GM10248 (cell line): Measurements from ENCODE around the gene NPHS1.

Source experiments
- CTCF ChIA-PET: fragments of 300-600 bp; sonication (Branson Sonifier 250); formaldehyde crosslinking; extraction: SDS; loops from one replicate; lab custom pipeline; 2021; ENCODE audit warnings: antibody characterized with exemption; lab: Yijun Ruan, JAX
- POLR2A ChIA-PET: fragments of 350-650 bp; sonication (Branson Sonifier 250); formaldehyde crosslinking; extraction: SDS; loops from one replicate; lab custom pipeline; 2020; ENCODE audit warnings: antibody characterized with exemption; lab: Yijun Ruan, JAX
- DNase-seq: peaks from one replicate; pipeline ENCODE4 v3.0.0; 2012; ENCODE audit errors: extremely low spot score
- TF ChIP-seq, protein P1 (sequence below): IDR thresholded peaks from 2 replicates; pipeline ENCODE4 v1.5.1; 2012; ENCODE audit warnings: mild to moderate bottlenecking, low read depth; ENCODE audit errors: extremely low read depth, missing control alignments, control extremely low read depth

Gene NPHS1, protein sequence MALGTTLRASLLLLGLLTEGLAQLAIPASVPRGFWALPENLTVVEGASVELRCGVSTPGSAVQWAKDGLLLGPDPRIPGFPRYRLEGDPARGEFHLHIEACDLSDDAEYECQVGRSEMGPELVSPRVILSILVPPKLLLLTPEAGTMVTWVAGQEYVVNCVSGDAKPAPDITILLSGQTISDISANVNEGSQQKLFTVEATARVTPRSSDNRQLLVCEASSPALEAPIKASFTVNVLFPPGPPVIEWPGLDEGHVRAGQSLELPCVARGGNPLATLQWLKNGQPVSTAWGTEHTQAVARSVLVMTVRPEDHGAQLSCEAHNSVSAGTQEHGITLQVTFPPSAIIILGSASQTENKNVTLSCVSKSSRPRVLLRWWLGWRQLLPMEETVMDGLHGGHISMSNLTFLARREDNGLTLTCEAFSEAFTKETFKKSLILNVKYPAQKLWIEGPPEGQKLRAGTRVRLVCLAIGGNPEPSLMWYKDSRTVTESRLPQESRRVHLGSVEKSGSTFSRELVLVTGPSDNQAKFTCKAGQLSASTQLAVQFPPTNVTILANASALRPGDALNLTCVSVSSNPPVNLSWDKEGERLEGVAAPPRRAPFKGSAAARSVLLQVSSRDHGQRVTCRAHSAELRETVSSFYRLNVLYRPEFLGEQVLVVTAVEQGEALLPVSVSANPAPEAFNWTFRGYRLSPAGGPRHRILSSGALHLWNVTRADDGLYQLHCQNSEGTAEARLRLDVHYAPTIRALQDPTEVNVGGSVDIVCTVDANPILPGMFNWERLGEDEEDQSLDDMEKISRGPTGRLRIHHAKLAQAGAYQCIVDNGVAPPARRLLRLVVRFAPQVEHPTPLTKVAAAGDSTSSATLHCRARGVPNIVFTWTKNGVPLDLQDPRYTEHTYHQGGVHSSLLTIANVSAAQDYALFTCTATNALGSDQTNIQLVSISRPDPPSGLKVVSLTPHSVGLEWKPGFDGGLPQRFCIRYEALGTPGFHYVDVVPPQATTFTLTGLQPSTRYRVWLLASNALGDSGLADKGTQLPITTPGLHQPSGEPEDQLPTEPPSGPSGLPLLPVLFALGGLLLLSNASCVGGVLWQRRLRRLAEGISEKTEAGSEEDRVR (N-terminal part only)

DNA sequence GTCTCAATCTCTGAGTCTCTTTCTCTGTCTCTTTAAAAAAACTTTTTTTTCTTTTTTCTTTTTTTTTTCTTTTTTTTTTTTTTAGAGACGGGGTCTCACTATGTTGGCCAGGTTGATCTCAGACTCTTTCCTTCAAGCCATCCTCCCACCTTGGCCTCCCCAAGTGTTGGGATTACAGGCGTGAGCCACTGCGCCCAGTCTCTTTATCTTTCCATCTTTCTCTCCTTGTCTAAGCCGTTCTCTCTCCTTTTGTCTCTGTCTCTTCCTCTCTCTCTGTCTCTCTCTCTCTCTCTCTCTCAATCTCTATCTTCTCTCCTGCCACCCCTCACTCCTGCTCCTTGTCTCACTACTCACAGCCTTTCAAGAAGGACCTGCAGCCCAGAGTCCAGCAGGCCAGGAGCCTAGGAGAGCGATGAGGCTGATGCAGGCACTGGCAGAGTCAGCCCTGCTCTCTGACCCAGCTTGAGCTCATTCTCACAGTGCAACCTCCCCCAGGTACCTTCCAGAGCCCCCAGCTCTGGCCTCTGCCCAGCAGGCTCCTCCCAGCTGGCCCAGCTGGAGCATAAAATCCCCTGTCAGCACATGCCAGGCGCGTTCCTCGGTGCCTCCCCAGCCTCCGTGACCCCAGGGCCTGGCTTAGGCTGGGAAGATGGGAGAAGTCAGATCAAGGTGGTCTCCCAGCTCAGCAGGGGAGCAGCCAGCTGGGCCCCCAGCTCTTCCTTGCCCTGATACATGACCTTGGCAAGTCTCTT, at the start of gene NPHS1:
NPHS1 (minus strand) TSS at position 476 of the 752 bp plus-strand sequence. CDS start 667 bp downstream, outside the sequence.
- ChIA-PET CTCF (no interaction called here), POLR2A (no interaction called here)
- TF ChIP-seq, protein P1, sequence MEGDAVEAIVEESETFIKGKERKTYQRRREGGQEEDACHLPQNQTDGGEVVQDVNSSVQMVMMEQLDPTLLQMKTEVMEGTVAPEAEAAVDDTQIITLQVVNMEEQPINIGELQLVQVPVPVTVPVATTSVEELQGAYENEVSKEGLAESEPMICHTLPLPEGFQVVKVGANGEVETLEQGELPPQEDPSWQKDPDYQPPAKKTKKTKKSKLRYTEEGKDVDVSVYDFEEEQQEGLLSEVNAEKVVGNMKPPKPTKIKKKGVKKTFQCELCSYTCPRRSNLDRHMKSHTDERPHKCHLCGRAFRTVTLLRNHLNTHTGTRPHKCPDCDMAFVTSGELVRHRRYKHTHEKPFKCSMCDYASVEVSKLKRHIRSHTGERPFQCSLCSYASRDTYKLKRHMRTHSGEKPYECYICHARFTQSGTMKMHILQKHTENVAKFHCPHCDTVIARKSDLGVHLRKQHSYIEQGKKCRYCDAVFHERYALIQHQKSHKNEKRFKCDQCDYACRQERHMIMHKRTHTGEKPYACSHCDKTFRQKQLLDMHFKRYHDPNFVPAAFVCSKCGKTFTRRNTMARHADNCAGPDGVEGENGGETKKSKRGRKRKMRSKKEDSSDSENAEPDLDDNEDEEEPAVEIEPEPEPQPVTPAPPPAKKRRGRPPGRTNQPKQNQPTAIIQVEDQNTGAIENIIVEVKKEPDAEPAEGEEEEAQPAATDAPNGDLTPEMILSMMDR = no peak
- no peak for DNase-seq

DNA sequence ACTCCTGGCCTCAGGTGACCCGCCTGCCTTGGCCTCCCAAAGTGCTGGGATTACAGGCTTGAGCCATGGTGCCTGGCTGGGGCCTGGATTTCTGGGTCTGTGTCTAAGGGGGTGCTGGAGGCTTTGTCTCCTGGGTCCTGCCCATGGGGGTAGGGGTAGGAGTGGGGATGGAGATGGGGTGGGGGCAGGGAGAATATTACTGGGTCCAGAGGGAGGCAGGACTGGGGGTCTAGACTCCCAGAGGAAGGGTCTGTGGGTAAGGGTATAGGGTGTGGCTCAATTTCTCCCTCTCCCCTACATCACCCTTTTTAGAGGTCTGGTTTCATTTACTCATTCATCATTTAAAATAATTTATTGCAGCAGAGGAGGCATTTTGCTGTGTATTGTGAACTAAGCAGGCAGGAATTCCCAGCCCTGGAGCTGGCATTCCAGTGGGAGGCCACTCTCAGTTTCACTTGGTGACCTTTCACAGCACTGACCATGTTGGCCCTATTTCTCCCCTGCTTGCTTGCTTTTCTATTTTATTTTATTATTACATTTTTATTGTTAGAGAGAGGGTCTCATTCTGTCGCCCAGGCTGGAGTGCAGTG, 48.8 kb upstream of the NPHS1 start:
- TF ChIP-seq, protein P1 = no peak
- CTCF ChIA-PET = interaction anchor here (0.9 to 1.4 kb wide), 2 partner anchors 30 to 46 kb away, joined by 3 to 6 read pairs; no protein-coding TSS in a partner anchor
- POLR2A ChIA-PET = interaction anchor here (0.9 to 1.0 kb wide), 2 partner anchors 8 to 18 kb away, joined by 4 read pairs; no protein-coding TSS in a partner anchor
- no peak for DNase-seq

DNA sequence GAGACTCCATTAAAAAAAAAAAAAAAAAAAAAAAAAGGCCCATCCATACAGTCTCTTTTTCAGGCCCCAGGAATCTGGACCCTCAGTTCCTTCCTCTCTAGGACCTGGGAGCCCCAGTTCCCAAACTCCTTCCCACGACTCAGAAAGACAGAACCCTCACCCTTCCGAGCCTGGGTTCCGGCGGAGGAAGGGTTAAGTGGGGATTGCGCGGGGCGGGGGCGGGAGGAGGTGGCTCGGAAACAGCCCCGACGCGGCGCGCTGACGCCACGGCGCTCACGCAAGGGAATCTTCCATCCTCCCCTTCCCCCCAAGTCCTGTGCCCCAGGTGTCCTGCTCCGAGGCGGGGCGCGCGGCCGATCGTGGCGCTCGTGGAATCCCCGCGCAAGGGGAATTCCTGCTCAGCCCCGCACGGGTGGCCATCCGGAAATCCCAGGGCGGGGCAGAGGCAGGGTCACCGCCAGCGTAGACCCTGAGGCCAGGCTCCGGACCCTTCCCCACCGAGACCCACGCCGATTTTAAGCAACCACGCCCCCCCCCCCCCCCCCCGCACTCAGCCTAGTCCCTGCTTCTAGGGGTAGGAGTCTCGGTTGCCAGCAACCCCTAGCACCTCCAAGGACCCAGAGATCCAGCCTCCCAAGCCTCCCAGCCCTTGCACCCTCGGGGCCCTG, 47.4 kb upstream of the NPHS1 start:
- CTCF ChIA-PET = interaction anchor here (1.4 kb wide), 1 partner anchor 32 kb away, joined by 6 read pairs; no protein-coding TSS in a partner anchor
- DNase-seq = peak; percentile 93
- TF ChIP-seq, protein P1 = no peak
- POLR2A ChIA-PET = interaction anchor here (0.7 kb wide), 1 partner anchor 192 kb away, joined by 3 read pairs; no protein-coding TSS in a partner anchor

DNA sequence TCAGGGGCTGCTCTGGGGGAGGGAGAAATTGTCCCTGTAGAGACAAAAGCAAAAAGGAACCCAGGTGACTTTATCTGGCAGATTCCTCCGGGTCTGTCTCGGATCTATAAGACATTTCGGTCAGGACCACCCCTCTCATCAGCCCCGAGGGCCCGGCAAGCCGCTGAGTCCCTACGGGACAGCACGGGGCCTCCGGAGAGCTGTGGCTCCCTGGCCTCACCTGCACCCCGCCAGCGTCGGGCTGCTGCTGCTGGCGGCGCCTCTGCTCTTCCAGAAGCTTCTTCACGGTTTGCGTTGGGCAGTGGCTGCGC, 46.1 kb upstream of the NPHS1 start:
- DNase-seq = no peak
- TF ChIP-seq, protein P1 = no peak
- CTCF ChIA-PET = interaction anchor here (6.2 kb wide), 1 partner anchor 33 kb away, joined by 27 read pairs; no protein-coding TSS in a partner anchor
- POLR2A ChIA-PET = interaction anchor here (0.7 kb wide), 1 partner anchor 109 kb away, joined by 4 read pairs; no protein-coding TSS in a partner anchor

DNA sequence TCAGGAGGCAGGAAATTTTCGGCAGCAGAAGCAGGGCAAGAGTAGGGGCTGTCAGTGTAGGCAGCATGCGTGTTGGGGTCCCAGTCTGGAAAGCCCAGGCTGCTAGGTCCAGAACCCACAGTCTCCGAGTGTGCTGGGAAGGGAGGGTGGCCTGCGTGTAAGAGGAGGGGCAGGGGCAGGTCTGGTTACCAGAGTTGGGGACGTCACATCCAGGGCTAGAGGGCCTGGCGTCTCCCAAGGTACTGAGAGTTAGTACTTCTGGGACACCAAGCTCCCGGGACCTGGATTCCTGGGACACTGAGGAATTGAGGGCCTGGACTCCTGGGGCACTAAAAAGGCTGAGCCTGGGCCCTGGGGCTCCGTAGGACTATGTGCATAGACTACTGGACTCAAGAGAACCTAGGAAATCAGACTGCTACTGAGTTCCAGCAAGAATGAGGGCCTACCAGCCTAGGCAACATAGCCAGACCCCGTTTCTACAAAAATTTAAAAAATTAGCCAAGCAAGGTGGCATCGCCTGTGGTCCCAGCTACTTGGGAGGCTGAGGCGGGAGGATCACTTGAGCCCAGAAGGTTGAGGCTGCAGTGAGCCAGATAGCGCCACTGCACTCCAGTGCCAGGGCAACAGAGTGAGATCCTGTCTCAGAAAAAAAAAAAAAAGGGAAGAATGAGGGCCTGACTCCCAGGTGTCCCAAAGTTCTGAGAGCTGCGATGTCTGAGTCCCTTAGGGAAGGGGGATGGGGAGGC, 45.6 kb upstream of the NPHS1 start:
- ChIA-PET POLR2A (interaction anchor here (0.7 kb wide), 2 partner anchors 16 to 108 kb away, joined by 4 read pairs; no protein-coding TSS in a partner anchor), CTCF (interaction anchor here (2.4 to 6.2 kb wide), 2 partner anchors 16 to 34 kb away, joined by 8 to 27 read pairs; no protein-coding TSS in a partner anchor)
- TF ChIP-seq, protein P1 = no peak
- DNase-seq = no peak
